ENCODE data around the gene MYRF.

- TF ChIP-seq ZNF324 (CRISPR knock-in tag; IDR thresholded peaks at IDR 0.05) (no peak), ZNF3 (CRISPR knock-in tag; IDR thresholded peaks at IDR 0.05) (no peak), ZNF766 (CRISPR knock-in tag; conservative IDR thresholded peaks at IDR 0.05) (no peak)
These were observed 33.5 kb downstream of the MYRF start for GRCh38 chr11:61785837-61786402.

Data from K562 (cell line).